ENCODE measurements around the gene HRAS. TPM values are rescaled to one million over a fixed set of nuclear protein-coding genes. Genes with fewer than 3 reads are reported as not detected.

HRAS gene
- total RNA-seq, 1 donor, result 7.1 TPM

- Histone ChIP-seq H3K4me3 (ENCODE audit: low read length) (no peak overlapping the region), H3K4me1 (ENCODE audit: insufficient read depth, low read length) (no peaks in the 10 kb centered on the region), H3K27me3 (ENCODE audit: insufficient read depth, low read length) (no peaks in the 10 kb centered on the region), H3K9me3 (ENCODE audit: low read depth, low read length) (no peaks in the 10 kb centered on the region)
Observed at GRCh38 chr11:491358-491757, 44.0 kb downstream of the HRAS start.

- no peaks in the 10 kb centered on the region for H3K27me3 ChIP-seq (ENCODE audit: insufficient read depth, low read length)
- no peaks in the 10 kb centered on the region for H3K9me3 ChIP-seq (ENCODE audit: low read depth, low read length)
- H3K4me3 ChIP-seq (ENCODE audit: low read length), result no peak overlapping the region
- no peaks in the 10 kb centered on the region for H3K4me1 ChIP-seq (ENCODE audit: insufficient read depth, low read length)
Observed at GRCh38 chr11:490930-491260, 44.5 kb downstream of the HRAS start.

- H3K4me1 ChIP-seq (ENCODE audit: insufficient read depth, low read length), result no peaks in the 10 kb centered on the region
- no peak overlapping the region for H3K4me3 ChIP-seq (ENCODE audit: low read length)
- no peaks in the 10 kb centered on the region for H3K27me3 ChIP-seq (ENCODE audit: insufficient read depth, low read length)
- no peaks in the 10 kb centered on the region for H3K9me3 ChIP-seq (ENCODE audit: low read depth, low read length)
Observed at GRCh38 chr11:490186-490929, 45.0 kb downstream of the HRAS start.

- Histone ChIP-seq H3K27me3 (ENCODE audit: insufficient read depth, low read length) (no peaks in the 10 kb centered on the region), H3K4me3 (ENCODE audit: low read length) (no peak overlapping the region), H3K9me3 (ENCODE audit: low read depth, low read length) (no peaks in the 10 kb centered on the region), H3K4me1 (ENCODE audit: insufficient read depth, low read length) (no peaks in the 10 kb centered on the region)
Observed at GRCh38 chr11:489610-490185, 45.7 kb downstream of the HRAS start.

- Histone ChIP-seq H3K27me3 (ENCODE audit: insufficient read depth, low read length) (no peaks in the 10 kb centered on the region), H3K4me1 (ENCODE audit: insufficient read depth, low read length) (no peaks in the 10 kb centered on the region), H3K9me3 (ENCODE audit: low read depth, low read length) (no peaks in the 10 kb centered on the region), H3K4me3 (ENCODE audit: low read length) (no peak overlapping the region)
Observed at GRCh38 chr11:488992-489391, 46.4 kb downstream of the HRAS start.

- Histone ChIP-seq H3K4me1 (ENCODE audit: insufficient read depth, low read length) (no peaks in the 10 kb centered on the region), H3K9me3 (ENCODE audit: low read depth, low read length) (no peaks in the 10 kb centered on the region), H3K27me3 (ENCODE audit: insufficient read depth, low read length) (no peaks in the 10 kb centered on the region), H3K4me3 (ENCODE audit: low read length) (no peak overlapping the region)
Observed at GRCh38 chr11:488579-488978, 46.8 kb downstream of the HRAS start.

GRCh38 chr11:488062-488461, 47.3 kb downstream of the HRAS start:
- no peaks in the 10 kb centered on the region for H3K27me3 ChIP-seq (ENCODE audit: insufficient read depth, low read length)
- no peaks in the 10 kb centered on the region for H3K9me3 ChIP-seq (ENCODE audit: low read depth, low read length)
- no peaks in the 10 kb centered on the region for H3K4me1 ChIP-seq (ENCODE audit: insufficient read depth, low read length)
- H3K4me3 ChIP-seq (ENCODE audit: low read length), result no peak overlapping the region

- H3K4me1 ChIP-seq (ENCODE audit: insufficient read depth, low read length), result no peaks in the 10 kb centered on the region
- no peaks in the 10 kb centered on the region for H3K9me3 ChIP-seq (ENCODE audit: low read depth, low read length)
- H3K4me3 ChIP-seq (ENCODE audit: low read length), result no peak overlapping the region
- no peaks in the 10 kb centered on the region for H3K27me3 ChIP-seq (ENCODE audit: insufficient read depth, low read length)
Observed at GRCh38 chr11:487571-488021, 47.8 kb downstream of the HRAS start.

- no peaks in the 10 kb centered on the region for H3K27me3 ChIP-seq (ENCODE audit: insufficient read depth, low read length)
- no peaks in the 10 kb centered on the region for H3K4me1 ChIP-seq (ENCODE audit: insufficient read depth, low read length)
- H3K9me3 ChIP-seq (ENCODE audit: low read depth, low read length), result no peaks in the 10 kb centered on the region
- no peak overlapping the region for H3K4me3 ChIP-seq (ENCODE audit: low read length)
Observed at GRCh38 chr11:486189-486588, 49.2 kb downstream of the HRAS start.

- Histone ChIP-seq H3K27me3 (ENCODE audit: insufficient read depth, low read length) (no peaks in the 10 kb centered on the region), H3K4me3 (ENCODE audit: low read length) (no peak overlapping the region), H3K9me3 (ENCODE audit: low read depth, low read length) (no peaks in the 10 kb centered on the region), H3K4me1 (ENCODE audit: insufficient read depth, low read length) (no peaks in the 10 kb centered on the region)
Observed at GRCh38 chr11:484616-485015, 50.8 kb downstream of the HRAS start.

Other genes with a start within 250 kb of the HRAS start
- gene PGGHG, start 246.4 kb downstream of the HRAS start, total RNA-seq, result 85.2 TPM
- not detected for gene IFITM5, start 236.1 kb downstream of the HRAS start, total RNA-seq
- gene IFITM2, start 227.8 kb downstream of the HRAS start, total RNA-seq, result 52.9 TPM
- 276 TPM for gene IFITM1, start 221.5 kb downstream of the HRAS start, total RNA-seq
- 14.1 TPM for gene IFITM3, start 214.7 kb downstream of the HRAS start, total RNA-seq
- 0.21 TPM for gene B4GALNT4, start 166.1 kb downstream of the HRAS start, total RNA-seq
- gene PKP3, start 141.4 kb downstream of the HRAS start, total RNA-seq, result not detected
- 50.9 TPM for gene SIGIRR, start 120.6 kb downstream of the HRAS start, total RNA-seq
- gene ANO9, start 93.6 kb downstream of the HRAS start, total RNA-seq, result 19.9 TPM
- gene PTDSS2, start 85.3 kb downstream of the HRAS start, total RNA-seq, result 8.8 TPM
- 92.2 TPM for gene RNH1, start 28.3 kb downstream of the HRAS start, total RNA-seq
- 0.94 TPM for gene LRRC56, start 2.0 kb upstream of the HRAS start, total RNA-seq
- 2.1 TPM for gene LMNTD2, start 25.2 kb upstream of the HRAS start, total RNA-seq
- gene RASSF7, start 25.4 kb upstream of the HRAS start, total RNA-seq, result 16.6 TPM
- gene PHRF1, start 40.9 kb upstream of the HRAS start, total RNA-seq, result 25.1 TPM
- 50.9 TPM for gene IRF7, start 80.4 kb upstream of the HRAS start, total RNA-seq
- gene CDHR5, start 89.4 kb upstream of the HRAS start, total RNA-seq, result 0.10 TPM
- not detected for gene SCT, start 91.6 kb upstream of the HRAS start, total RNA-seq
- 0.10 TPM for gene DRD4, start 101.7 kb upstream of the HRAS start, total RNA-seq
- gene DEAF1, start 159.6 kb upstream of the HRAS start, total RNA-seq, result 30.7 TPM
- 8.3 TPM for gene TMEM80, start 160.2 kb upstream of the HRAS start, total RNA-seq
- 2.1 TPM for gene EPS8L2, start 170.7 kb upstream of the HRAS start, total RNA-seq
- 141 TPM for gene TALDO1, start 211.9 kb upstream of the HRAS start, total RNA-seq
- gene GATD1, start 241.9 kb upstream of the HRAS start, total RNA-seq, result 7.2 TPM